Measurements from ENCODE around the gene CCDC57. TPM values are rescaled to one million over a fixed set of nuclear protein-coding genes. Genes with fewer than 3 reads are reported as not detected.
A peak's percentile ranks its signal among the peaks of the same experiment; 100 is the strongest.

CCDC57 gene
- total RNA-seq, 1 donor from 2014 or later = 10.8 TPM

DNA sequence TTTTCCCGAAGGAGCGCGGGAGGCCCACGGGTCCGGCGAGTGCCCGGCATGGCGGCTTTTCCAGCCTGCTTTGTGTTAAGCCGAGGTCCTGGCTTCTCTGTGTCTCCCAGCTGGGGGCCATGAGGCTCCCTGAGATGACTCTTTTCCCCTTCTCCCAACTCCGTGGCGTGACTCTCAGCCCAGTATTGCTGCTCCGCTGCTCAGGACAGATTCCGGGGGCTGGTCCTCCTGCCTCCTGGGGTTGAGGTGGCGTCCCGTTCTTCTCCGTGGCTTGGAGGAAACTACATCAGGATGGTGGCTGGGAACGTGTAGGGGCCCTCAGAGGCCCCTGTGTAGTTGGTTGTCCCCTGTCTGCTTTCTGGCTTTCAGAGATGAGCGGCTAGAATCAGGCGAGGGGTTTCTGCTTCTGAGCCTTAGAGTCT is 160.0 kb downstream of the CCDC57 start:
- FAIRE-seq = no peak
- H3K36me3 ChIP-seq (ENCODE audit: control insufficient read depth, insufficient read depth, low read length) = peaks cover 41% of the 10 kb centered on the region

DNA sequence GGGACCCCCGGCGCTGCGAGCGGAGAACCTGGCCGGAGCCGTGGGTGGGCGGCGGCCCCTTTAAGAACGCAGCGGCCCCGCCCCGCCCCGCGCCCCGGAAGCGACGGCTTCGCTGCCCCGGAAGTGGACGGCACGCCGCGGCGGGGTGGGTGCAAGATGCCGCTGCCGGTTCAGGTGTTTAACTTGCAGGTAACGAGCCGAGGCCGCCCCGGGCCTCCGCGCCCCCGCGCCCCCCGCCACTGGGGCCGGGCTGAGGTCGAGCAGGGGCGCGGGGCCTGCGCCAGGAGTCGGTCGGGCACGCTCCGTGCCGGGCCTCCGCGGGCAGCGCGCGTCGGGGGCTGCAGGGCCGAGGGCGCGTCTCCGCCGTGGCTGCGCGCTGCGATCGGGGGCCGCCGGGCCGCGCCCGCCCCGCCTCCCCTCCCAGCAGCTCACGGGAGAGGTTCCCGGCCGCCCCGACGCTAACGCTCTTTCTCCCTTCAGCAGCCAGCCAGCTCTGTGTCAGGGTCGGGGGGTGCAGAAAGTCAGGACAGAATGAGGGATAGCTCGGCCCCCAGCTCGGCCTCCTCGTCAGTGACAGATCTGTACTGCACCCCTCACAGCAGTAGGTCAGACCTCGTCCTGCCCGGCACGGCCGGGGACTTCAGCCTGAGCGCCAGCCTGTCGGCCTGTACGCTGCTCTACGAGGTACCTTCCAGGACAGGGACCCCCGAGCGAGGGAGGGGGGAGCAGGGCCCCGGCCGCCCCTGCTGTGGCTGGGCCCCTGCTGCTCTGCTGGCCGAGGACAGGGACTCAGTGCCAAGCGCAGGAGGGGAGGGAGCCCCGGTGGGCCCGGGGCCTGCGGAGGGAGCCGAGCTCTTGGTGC is 160.6 kb downstream of the CCDC57 start, which contains the start of the genes GPS1 and RFNG:
TSS of gene GPS1 (plus strand) at position 123 of the 862 bp plus-strand sequence. CDS start at position 157, 34 bp downstream.
TSS of gene RFNG (minus strand) at position 36 of the 862 bp plus-strand sequence. CDS start 45 bp downstream, outside the sequence.
- DNase-seq (ENCODE audit: low read depth) = peak; percentile 30
- no peaks in the 10 kb centered on the region for H3K27me3 ChIP-seq (ENCODE audit: control insufficient read depth, insufficient read depth, low read length)
- H3K4me3 ChIP-seq (ENCODE audit: low read depth, low read length) = peak within 1 kb of the TSS; percentile 89
- TF ChIP-seq, protein P1, sequence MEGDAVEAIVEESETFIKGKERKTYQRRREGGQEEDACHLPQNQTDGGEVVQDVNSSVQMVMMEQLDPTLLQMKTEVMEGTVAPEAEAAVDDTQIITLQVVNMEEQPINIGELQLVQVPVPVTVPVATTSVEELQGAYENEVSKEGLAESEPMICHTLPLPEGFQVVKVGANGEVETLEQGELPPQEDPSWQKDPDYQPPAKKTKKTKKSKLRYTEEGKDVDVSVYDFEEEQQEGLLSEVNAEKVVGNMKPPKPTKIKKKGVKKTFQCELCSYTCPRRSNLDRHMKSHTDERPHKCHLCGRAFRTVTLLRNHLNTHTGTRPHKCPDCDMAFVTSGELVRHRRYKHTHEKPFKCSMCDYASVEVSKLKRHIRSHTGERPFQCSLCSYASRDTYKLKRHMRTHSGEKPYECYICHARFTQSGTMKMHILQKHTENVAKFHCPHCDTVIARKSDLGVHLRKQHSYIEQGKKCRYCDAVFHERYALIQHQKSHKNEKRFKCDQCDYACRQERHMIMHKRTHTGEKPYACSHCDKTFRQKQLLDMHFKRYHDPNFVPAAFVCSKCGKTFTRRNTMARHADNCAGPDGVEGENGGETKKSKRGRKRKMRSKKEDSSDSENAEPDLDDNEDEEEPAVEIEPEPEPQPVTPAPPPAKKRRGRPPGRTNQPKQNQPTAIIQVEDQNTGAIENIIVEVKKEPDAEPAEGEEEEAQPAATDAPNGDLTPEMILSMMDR (IDR thresholded peaks at IDR 0.05; ENCODE audit: insufficient read depth, low read length, severe bottlenecking) = no peak
- no peak for FAIRE-seq
- peaks cover 39% of the 10 kb centered on the region for H3K36me3 ChIP-seq (ENCODE audit: control insufficient read depth, insufficient read depth, low read length)

More for the DNA sequence above, 160.0 kb downstream of the CCDC57 start:
- peak overlapping the region; percentile 89 for H3K4me3 ChIP-seq (ENCODE audit: low read depth, low read length)
- no peak for DNase-seq (ENCODE audit: low read depth)
- TF ChIP-seq, protein P1 (IDR thresholded peaks at IDR 0.05; ENCODE audit: insufficient read depth, low read length, severe bottlenecking) = no peak
- H3K27me3 ChIP-seq (ENCODE audit: control insufficient read depth, insufficient read depth, low read length) = no peaks in the 10 kb centered on the region

Other genes starting within 250 kb of the CCDC57 start
- gene ASPSCR1, start 235.2 kb downstream of the CCDC57 start, total RNA-seq = 22.6 and 32.1 TPM in 2 replicates
- 33.8 and 38.7 TPM in 2 replicates for gene CENPX, start 190.0 kb downstream of the CCDC57 start, total RNA-seq
- gene LRRC45, start 189.5 kb downstream of the CCDC57 start, total RNA-seq = 6.1 and 8.4 TPM in 2 replicates
- gene RAC3, start 181.2 kb downstream of the CCDC57 start, total RNA-seq = 18.7 and 25.2 TPM in 2 replicates
- 83.3 and 87.9 TPM in 2 replicates for gene DCXR, start 175.1 kb downstream of the CCDC57 start, total RNA-seq
- gene RFNG, start 161.0 kb downstream of the CCDC57 start, total RNA-seq = 26.3 and 38.7 TPM in 2 replicates
- 83.7 and 117 TPM in 2 replicates for gene GPS1, start 160.9 kb downstream of the CCDC57 start, total RNA-seq
- gene DUS1L, start 147.0 kb downstream of the CCDC57 start, total RNA-seq = 122 and 125 TPM in 2 replicates
- gene FASN, start 114.6 kb downstream of the CCDC57 start, total RNA-seq = 37.1 and 38.5 TPM in 2 replicates
- 162 and 205 TPM in 2 replicates for gene SLC16A3, start 16.2 kb upstream of the CCDC57 start, total RNA-seq
- 64.9 and 72.4 TPM in 2 replicates for gene CSNK1D, start 60.9 kb upstream of the CCDC57 start, total RNA-seq
- gene CD7, start 104.8 kb upstream of the CCDC57 start, total RNA-seq = not detected in 2 replicates
- gene SECTM1, start 120.9 kb upstream of the CCDC57 start, total RNA-seq = 1.3 and 3.7 TPM in 2 replicates
- not detected in 2 replicates for gene TEX19, start 146.4 kb upstream of the CCDC57 start, total RNA-seq
- gene UTS2R, start 158.9 kb upstream of the CCDC57 start, total RNA-seq = not detected in 2 replicates
- 8.2 and 9.7 TPM in 2 replicates for gene HEXD, start 205.5 kb upstream of the CCDC57 start, total RNA-seq
- gene OGFOD3, start 205.7 kb upstream of the CCDC57 start, total RNA-seq = 25.0 and 26.5 TPM in 2 replicates
- 31.3 and 33.8 TPM in 2 replicates for gene CYBC1, start 237.9 kb upstream of the CCDC57 start, total RNA-seq
- gene NARF, start 245.9 kb upstream of the CCDC57 start, total RNA-seq = 40.0 and 40.1 TPM in 2 replicates

All from bronchial epithelial cell (primary cell).